ENCODE results near the gene FAM83F. TPM values are rescaled to one million over a fixed set of nuclear protein-coding genes. Genes with fewer than 3 reads are reported as not detected.

FAM83F gene
- total RNA-seq, 1 experiment from 2014 or later = 33.1 TPM

DNA sequence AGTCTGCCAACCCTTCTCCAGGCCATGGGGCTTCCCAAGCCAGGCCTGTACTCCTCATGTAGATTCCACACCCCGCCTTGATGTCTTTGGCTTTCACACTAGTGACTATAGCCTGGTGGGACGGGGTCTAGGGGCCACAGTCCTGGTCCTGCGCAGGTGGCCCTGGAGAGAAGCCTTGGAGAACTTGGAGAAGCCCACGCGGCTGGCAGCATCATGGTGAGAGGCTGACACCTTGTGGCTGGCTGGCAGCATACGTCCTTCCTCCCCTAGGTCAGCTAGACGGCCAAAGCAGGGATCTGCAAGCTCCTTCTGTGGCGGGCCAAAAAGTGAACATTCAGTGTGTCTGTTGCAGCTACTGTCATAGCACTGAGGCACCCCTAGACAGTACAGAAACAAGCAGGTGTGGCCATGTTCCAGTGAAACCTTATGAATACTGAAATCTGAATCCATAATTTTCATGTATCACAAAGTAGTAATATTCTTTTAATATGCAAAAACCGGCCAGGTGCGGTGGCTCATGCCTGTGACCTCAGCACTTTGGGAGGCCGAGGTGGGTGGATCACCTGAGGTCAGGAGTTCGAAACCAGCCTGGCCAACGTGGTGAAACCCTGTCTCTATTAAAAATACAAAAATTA is 42.0 kb downstream of the FAM83F start:
- POLR2A ChIA-PET = interaction anchor here (0.6 to 12.8 kb wide), 8 partner anchors 12 to 505 kb away, joined by 3 to 174 read pairs (median 4); partner anchors contain the start of genes ADSL and RPS19BP1
- no peaks in the 10 kb centered on the region for H3K27me3 Mint-ChIP-seq (ENCODE audit: insufficient read depth, unreplicated experiment)
- TF ChIP-seq, protein P1, sequence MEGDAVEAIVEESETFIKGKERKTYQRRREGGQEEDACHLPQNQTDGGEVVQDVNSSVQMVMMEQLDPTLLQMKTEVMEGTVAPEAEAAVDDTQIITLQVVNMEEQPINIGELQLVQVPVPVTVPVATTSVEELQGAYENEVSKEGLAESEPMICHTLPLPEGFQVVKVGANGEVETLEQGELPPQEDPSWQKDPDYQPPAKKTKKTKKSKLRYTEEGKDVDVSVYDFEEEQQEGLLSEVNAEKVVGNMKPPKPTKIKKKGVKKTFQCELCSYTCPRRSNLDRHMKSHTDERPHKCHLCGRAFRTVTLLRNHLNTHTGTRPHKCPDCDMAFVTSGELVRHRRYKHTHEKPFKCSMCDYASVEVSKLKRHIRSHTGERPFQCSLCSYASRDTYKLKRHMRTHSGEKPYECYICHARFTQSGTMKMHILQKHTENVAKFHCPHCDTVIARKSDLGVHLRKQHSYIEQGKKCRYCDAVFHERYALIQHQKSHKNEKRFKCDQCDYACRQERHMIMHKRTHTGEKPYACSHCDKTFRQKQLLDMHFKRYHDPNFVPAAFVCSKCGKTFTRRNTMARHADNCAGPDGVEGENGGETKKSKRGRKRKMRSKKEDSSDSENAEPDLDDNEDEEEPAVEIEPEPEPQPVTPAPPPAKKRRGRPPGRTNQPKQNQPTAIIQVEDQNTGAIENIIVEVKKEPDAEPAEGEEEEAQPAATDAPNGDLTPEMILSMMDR (IDR thresholded peaks at IDR 0.05; ENCODE audit: unreplicated experiment) = peak; percentile 75
- CTCF ChIA-PET = interaction anchor here (0.5 to 22.5 kb wide), 15 partner anchors 10 to 1629 kb away, joined by 3 to 471 read pairs (median 4); partner anchors contain the start of gene RPS19BP1
- DNase-seq (ENCODE audit: unreplicated experiment) = peak; percentile 77
- no peak overlapping the region for H3K4me3 Mint-ChIP-seq (ENCODE audit: unreplicated experiment)
- H3K9me3 Mint-ChIP-seq (ENCODE audit: unreplicated experiment) = no peaks in the 10 kb centered on the region
- intact Hi-C loops (cut with micrococcal nuclease) = no loop called here
- H3K4me1 Mint-ChIP-seq (ENCODE audit: insufficient read depth, unreplicated experiment) = peaks cover 28% of the 10 kb centered on the region
- no peak overlapping the region for H3K27ac Mint-ChIP-seq (ENCODE audit: low read depth, unreplicated experiment)
- peaks cover 6% of the 10 kb centered on the region for H3K36me3 Mint-ChIP-seq (ENCODE audit: insufficient read depth, unreplicated experiment)
- no TSS peak for BruUV-seq (replicated peaks)

DNA sequence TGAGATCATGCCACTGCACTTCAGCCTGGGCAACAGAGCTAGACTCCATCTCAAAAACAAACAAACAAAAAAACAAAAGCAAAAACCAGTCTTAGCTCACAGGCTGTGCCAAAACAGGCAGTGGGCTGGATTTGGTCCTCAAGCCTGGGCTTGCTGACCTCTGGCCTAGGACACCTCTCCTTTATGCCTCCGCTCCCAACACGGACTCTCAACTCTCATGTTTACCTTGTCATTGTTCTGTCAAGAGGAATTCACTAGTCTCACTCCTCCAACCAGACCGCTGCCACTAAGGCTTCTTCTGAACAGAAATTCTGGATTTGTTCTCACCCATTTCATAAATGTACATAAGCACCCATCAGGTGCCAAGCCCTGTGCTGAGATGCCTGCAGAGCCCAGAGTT is 42.6 kb downstream of the FAM83F start:
- H3K4me1 Mint-ChIP-seq (ENCODE audit: insufficient read depth, unreplicated experiment) = peaks cover 31% of the 10 kb centered on the region
- ChIA-PET POLR2A (interaction anchor here (0.6 to 12.8 kb wide), 6 partner anchors 57 to 505 kb away, joined by 3 to 174 read pairs (median 4); partner anchors contain the start of genes ADSL and RPS19BP1), CTCF (interaction anchor here (0.6 to 22.5 kb wide), 12 partner anchors 10 to 884 kb away, joined by 3 to 471 read pairs (median 4); partner anchors contain the start of gene RPS19BP1)
- no TSS peak for BruUV-seq (replicated peaks)
- DNase-seq (ENCODE audit: unreplicated experiment) = no peak
- TF ChIP-seq, protein P1 (IDR thresholded peaks at IDR 0.05; ENCODE audit: unreplicated experiment) = no peak
- H3K4me3 Mint-ChIP-seq (ENCODE audit: unreplicated experiment) = no peak overlapping the region
- peaks cover 6% of the 10 kb centered on the region for H3K36me3 Mint-ChIP-seq (ENCODE audit: insufficient read depth, unreplicated experiment)
- intact Hi-C loops (cut with micrococcal nuclease) = no loop called here
- H3K9me3 Mint-ChIP-seq (ENCODE audit: unreplicated experiment) = no peaks in the 10 kb centered on the region
- H3K27ac Mint-ChIP-seq (ENCODE audit: low read depth, unreplicated experiment) = no peak overlapping the region
- no peaks in the 10 kb centered on the region for H3K27me3 Mint-ChIP-seq (ENCODE audit: insufficient read depth, unreplicated experiment)

DNA sequence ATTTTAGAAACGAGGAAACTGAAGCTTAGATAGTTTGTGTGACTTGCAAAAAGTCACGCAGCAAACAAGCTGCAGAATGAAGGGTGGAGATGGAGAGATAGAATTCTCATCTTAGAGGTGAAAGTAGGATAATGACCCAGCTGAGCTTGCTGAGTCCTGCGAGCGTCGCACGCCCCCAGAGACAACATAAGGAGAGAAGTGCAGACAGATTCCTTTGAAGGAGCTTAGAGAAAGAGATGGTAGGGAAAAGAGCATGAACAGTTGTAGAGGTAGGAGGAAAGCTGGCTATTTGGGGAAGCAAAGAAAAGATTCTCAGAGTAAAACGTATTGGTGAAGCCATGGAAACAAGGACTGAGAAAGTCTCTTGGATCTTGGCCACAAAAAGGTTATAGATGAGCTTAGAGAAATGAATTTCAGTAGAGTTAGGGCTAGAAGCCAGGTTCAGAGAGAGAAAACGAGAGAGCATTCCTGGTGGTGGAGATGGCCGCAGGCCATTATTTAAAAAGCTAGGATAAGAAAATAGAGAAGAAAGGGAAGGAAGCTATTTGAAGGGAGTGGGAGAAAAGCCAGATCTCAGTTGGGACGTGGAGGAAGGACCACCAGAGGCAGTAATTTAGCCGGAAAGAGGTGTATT is 44.8 kb downstream of the FAM83F start:
- Mint-ChIP-seq H3K9me3 (ENCODE audit: unreplicated experiment) (no peaks in the 10 kb centered on the region), H3K4me3 (ENCODE audit: unreplicated experiment) (no peak overlapping the region), H3K27ac (ENCODE audit: low read depth, unreplicated experiment) (no peak overlapping the region), H3K36me3 (ENCODE audit: insufficient read depth, unreplicated experiment) (peaks cover 6% of the 10 kb centered on the region), H3K27me3 (ENCODE audit: insufficient read depth, unreplicated experiment) (no peaks in the 10 kb centered on the region), H3K4me1 (ENCODE audit: insufficient read depth, unreplicated experiment) (peaks cover 45% of the 10 kb centered on the region)
- CTCF ChIA-PET = interaction anchor here (0.8 to 22.5 kb wide), 8 partner anchors 9 to 546 kb away, joined by 3 to 471 read pairs (median 5); partner anchors contain the start of gene RPS19BP1
- no TSS peak for BruUV-seq (replicated peaks)
- intact Hi-C loops (cut with micrococcal nuclease) = loop anchor here (5.0 kb wide), 1 partner anchor 507 kb away; the partner anchor contains the start of gene RPS19BP1
- DNase-seq (ENCODE audit: unreplicated experiment) = no peak
- TF ChIP-seq, protein P1 (IDR thresholded peaks at IDR 0.05; ENCODE audit: unreplicated experiment) = no peak
- POLR2A ChIA-PET = interaction anchor here (0.7 to 12.8 kb wide), 17 partner anchors 10 to 721 kb away, joined by 3 to 174 read pairs (median 4); partner anchors contain the start of genes ADSL, ATF4, RPL3 and RPS19BP1

GRCh38 chr22:40040927-40041326 is 46.2 kb downstream of the FAM83F start:
- POLR2A ChIA-PET = interaction anchor here (0.6 to 12.8 kb wide), 23 partner anchors 11 to 722 kb away, joined by 3 to 174 read pairs (median 4); partner anchors contain the start of genes ADSL, ATF4, MIEF1 and RPL3
- BruUV-seq (replicated peaks) = no TSS peak
- peak; percentile 97 for DNase-seq (ENCODE audit: unreplicated experiment)
- CTCF ChIA-PET = interaction anchor here (0.7 to 22.5 kb wide), 6 partner anchors 10 to 721 kb away, joined by 3 to 471 read pairs (median 10); partner anchors contain the start of genes RPL3 and RPS19BP1
- Mint-ChIP-seq H3K4me1 (ENCODE audit: insufficient read depth, unreplicated experiment) (peaks cover 47% of the 10 kb centered on the region), H3K27ac (ENCODE audit: low read depth, unreplicated experiment) (peak overlapping the region; percentile 52), H3K9me3 (ENCODE audit: unreplicated experiment) (no peaks in the 10 kb centered on the region), H3K36me3 (ENCODE audit: insufficient read depth, unreplicated experiment) (peaks cover 6% of the 10 kb centered on the region), H3K4me3 (ENCODE audit: unreplicated experiment) (peak overlapping the region; percentile 65), H3K27me3 (ENCODE audit: insufficient read depth, unreplicated experiment) (no peaks in the 10 kb centered on the region)
- intact Hi-C loops (cut with micrococcal nuclease) = loop anchor here (5.0 kb wide), 1 partner anchor 509 kb away; the partner anchor contains the start of gene RPS19BP1
- TF ChIP-seq, protein P1 (IDR thresholded peaks at IDR 0.05; ENCODE audit: unreplicated experiment) = no peak

All from MCF 10A (cell line).